PC-3 (cell line): ENCODE data around the gene MIEN1.

Experiments
- EZH2 ChIP-seq: fragments of 300-600 bp; sonication (generic); IDR thresholded peaks from one replicate; pipeline ENCODE4 v1.6.1; 2017; ENCODE audit warnings: antibody characterized with exemption, mild to moderate bottlenecking, low read length; ENCODE audit not compliant: unreplicated experiment
- EZH2phosphoT487 ChIP-seq: fragments of 300-600 bp; sonication (generic); IDR thresholded peaks from 2 replicates; pipeline ENCODE4 v1.6.1; 2018; ENCODE audit warnings: mild to moderate bottlenecking, antibody characterized with exemption, low read length, borderline replicate concordance
- TF ChIP-seq, protein P1 (sequence below): fragments of 300-600 bp; sonication (generic); conservative IDR thresholded peaks from 2 replicates; pipeline ENCODE4 v1.5.1; 2017; ENCODE audit warnings: antibody characterized with exemption, low read depth, mild to moderate bottlenecking, low read length

GRCh38 chr17:39736319-39737165, 6.2 kb upstream of the MIEN1 start:
- TF ChIP-seq, protein P1, sequence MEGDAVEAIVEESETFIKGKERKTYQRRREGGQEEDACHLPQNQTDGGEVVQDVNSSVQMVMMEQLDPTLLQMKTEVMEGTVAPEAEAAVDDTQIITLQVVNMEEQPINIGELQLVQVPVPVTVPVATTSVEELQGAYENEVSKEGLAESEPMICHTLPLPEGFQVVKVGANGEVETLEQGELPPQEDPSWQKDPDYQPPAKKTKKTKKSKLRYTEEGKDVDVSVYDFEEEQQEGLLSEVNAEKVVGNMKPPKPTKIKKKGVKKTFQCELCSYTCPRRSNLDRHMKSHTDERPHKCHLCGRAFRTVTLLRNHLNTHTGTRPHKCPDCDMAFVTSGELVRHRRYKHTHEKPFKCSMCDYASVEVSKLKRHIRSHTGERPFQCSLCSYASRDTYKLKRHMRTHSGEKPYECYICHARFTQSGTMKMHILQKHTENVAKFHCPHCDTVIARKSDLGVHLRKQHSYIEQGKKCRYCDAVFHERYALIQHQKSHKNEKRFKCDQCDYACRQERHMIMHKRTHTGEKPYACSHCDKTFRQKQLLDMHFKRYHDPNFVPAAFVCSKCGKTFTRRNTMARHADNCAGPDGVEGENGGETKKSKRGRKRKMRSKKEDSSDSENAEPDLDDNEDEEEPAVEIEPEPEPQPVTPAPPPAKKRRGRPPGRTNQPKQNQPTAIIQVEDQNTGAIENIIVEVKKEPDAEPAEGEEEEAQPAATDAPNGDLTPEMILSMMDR, result no peak
- TF ChIP-seq EZH2 (no peak), EZH2phosphoT487 (no peak)
